Pancreas (tissue), 10 donors: ENCODE results near the gene OR2F1. TPM values are rescaled to one million over a fixed set of nuclear protein-coding genes. Genes with fewer than 3 reads are reported as not detected.
"Not testable (repeated sequence)": the region's sequence is repeated elsewhere in the genome, so short reads cannot be mapped to it uniquely, and the experiment has no call there.

Source experiments
- ATAC-seq, 4 donors: fragments of 200-7000 bp; cut with Tn5 transposase; one replicate each; pipeline versions ENCODE4 v1.8.0 to v1.9.1; 2020; ENCODE audit warnings: mild to moderate bottlenecking in 4 of 4, moderate library complexity in 4 of 4
- DNase-seq, 6 donors: peaks; one replicate each; pipeline ENCODE4 v3.0.0-alpha.2; 2020
- FAIRE-seq: peaks from 2 replicates; lab custom pipeline; 2012; peaks lifted over from hg19 to GRCh38; lab: Jason Lieb, UNC
- H3K27ac ChIP-seq, 4 donors: fragments of 200-600 bp; sonication (generic); 1 replicate in 3 of 4; 2 replicates in 1 of 4; pipeline versions ENCODE4 v1.5.0 to v1.8.0; 2020
- H3K27me3 ChIP-seq, 4 donors: fragments of 200-600 bp; one replicate each; pipeline ENCODE4 v1.8.0; 2021
- H3K36me3 ChIP-seq, 3 donors: fragments of 200-600 bp; sonication (generic) in 1 of 3; one replicate each; pipeline versions ENCODE4 v1.5.0 to v1.8.0; 2020 to 2021
- H3K4me1 ChIP-seq, 3 donors: fragments of 200-600 bp; one replicate each; pipeline ENCODE4 v1.8.0; 2021
- H3K4me3 ChIP-seq, 4 donors: fragments of 200-600 bp; sonication (generic) in 2 of 4; one replicate each; pipeline versions ENCODE4 v1.5.0 to v1.8.0; 2020 to 2021
- H3K9me3 ChIP-seq, 4 donors: fragments of 200-600 bp; one replicate each; pipeline ENCODE4 v1.8.0; 2021
- CTCF ChIP-seq, 4 donors: fragments of 200-600 bp; sonication (generic) in 3 of 4; IDR thresholded peaks; one replicate each; pipeline versions ENCODE4 v1.5.0 to v1.8.0; 2021; ENCODE audit warnings: antibody characterized with exemption in 4 of 4
- WGBS, 2 donors: extraction: QIAGEN DNeasy Blood & Tissue Kit; methylation state at CpG; one replicate each; pipeline ENCODE4 v1.1.7; 2013; 5-methylcytosine and 5-hydroxymethylcytosine counted together
- intact Hi-C, 3 donors: fragments of 100-400 bp; cut with DNase I; formaldehyde crosslinking; loops; one replicate each; pipeline versions ENCODE4 v1.11.1 to v1.14.2; 2022
- polyA plus RNA-seq, 2 donors: library from polyadenylated mRNA; stranded (reverse); fragments of 200-250 nt; gene quantifications; one replicate each; pipeline ENCODE4 v1.2.3, GENCODE V29; 2013
- total RNA-seq, 6 donors: library from RNA; stranded (reverse); fragmentation: NEBNext Ultra II Directional in 4 of 6; extraction: Animal tissue kit (Norgen Biotek cat#: 25700) in 4 of 6; gene quantifications; one replicate each; pipeline versions ENCODE4 v1.2.1 to v1.2.4, GENCODE V29; 2021 to 2023
- donor health status: healthy with polysubstance abuse.
- donor health status: DM: no; HTN: no; CAD: no; lungs with moderate emphysema.
- donor health status: DM: no; HTN: no; CAD: no.
- donor health status: control.
- donor health status: control.
- donor health status: Bipolar disorder and iron deficiency.
- donor health status: DM: yes; HTN: yes; CAD: no.
- donor health status: DM: no; HTN: no; CAD: no.
- donor health status: DM: no; HTN: no; CAD: no.
- donor health status: DM: yes; HTN: yes; CAD: no.

OR2F1 gene
- total and polyA plus RNA-seq, 8 donors: not detected

DNA sequence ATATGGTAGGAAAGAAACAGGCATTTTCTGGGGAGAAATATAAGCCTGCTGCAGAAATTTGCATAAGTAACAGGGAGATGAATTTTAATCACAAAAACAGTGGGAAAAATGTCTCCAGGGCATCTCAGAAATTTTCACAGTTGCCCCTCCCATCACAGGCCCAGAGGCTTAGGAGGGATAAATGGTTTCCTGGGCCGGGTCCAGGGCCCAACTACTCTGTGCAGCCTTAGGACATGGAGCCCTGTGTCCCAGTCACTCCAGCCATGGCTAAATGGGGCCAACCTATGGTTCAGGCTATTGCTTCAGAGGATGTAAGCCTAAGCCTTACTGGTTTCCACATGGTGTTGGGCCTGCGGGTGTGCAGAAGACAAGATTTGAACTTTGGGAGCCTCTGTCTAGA is 54.7 kb downstream of the OR2F1 start:
- Histone ChIP-seq H3K27ac (no peak overlapping the region), H3K27me3 (no peaks in the 10 kb centered on the region), H3K4me1 (no peaks in the 10 kb centered on the region), H3K4me3 (no peak overlapping the region), H3K9me3 (no peaks in the 10 kb centered on the region), H3K36me3 (no peaks in the 10 kb centered on the region)
- DNase-seq (no peak), ATAC-seq (no peak), FAIRE-seq (no peak)
- WGBS, 2 donors: 66 to 74% methylated on average over 2 of the region's 2 CpGs
- TF ChIP-seq CTCF (IDR thresholded peaks at IDR 0.05): no peak
- intact Hi-C loops: no loop called here

- intact Hi-C loops, H3K36me3 ChIP-seq, H3K4me3 ChIP-seq, H3K9me3 ChIP-seq, H3K27me3 ChIP-seq, ATAC-seq, FAIRE-seq, DNase-seq, H3K27ac ChIP-seq, H3K4me1 ChIP-seq: not testable (repeated sequence)
Observed at GRCh38 chr7:144010061-144010460, 55.4 kb downstream of the OR2F1 start.

GRCh38 chr7:144010821-144011220 is 56.2 kb downstream of the OR2F1 start:
- FAIRE-seq, H3K4me1 ChIP-seq, intact Hi-C loops, H3K9me3 ChIP-seq, H3K36me3 ChIP-seq, ATAC-seq, H3K27ac ChIP-seq, H3K4me3 ChIP-seq, H3K27me3 ChIP-seq, DNase-seq: not testable (repeated sequence)
- 65 to 91% methylated on average over 1 of the region's 1 CpG for WGBS, 2 donors

DNA sequence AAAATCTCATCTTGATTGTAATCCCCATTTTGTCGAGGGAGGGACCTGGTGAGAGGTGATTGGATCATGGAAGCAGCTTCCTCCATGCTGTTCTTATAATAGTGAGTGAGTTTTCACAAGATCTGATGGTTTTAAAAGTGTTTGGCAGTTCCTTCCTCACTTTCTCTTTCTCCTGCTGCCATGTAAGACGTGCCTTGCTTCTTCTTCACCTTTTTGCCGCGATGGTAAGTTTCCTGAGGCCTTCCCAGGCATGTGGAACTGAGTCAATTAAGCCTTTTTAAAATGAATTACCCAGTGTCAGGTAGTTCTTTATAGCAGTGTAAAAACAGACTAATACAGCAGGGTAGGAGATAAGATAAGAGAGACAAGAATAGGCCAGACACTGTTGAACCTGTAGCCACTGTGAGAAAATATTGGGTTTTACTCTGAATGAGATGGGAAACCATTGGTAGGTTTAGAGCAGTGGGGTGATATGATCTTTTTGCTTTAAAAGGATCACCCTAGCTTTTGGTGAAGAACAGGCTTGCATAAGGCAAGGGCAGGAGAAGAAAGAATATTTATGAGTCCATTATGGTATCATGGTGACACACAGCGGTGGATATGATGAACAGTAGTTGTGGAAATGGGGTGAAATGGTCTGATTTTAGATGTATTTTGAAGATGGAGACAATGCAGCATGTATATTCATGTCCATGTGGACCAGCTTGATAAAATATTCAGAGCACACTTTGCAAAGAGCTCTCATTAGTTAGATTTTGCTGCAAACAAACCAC is 57.0 kb downstream of the OR2F1 start:
- no peak overlapping the region for H3K27ac ChIP-seq
- no peak for TF ChIP-seq CTCF (IDR thresholded peaks at IDR 0.05)
- intact Hi-C loops: no loop called here
- DNase-seq (no peak), ATAC-seq (no peak), FAIRE-seq (no peak)
- H3K4me1 ChIP-seq: no peaks in the 10 kb centered on the region
- 78 to 84% methylated on average over 5 of the region's 5 CpGs for WGBS, 2 donors
- no peaks in the 10 kb centered on the region for H3K9me3 ChIP-seq
- H3K27me3 ChIP-seq: no peaks in the 10 kb centered on the region
- H3K4me3 ChIP-seq: no peak overlapping the region
- no peaks in the 10 kb centered on the region for H3K36me3 ChIP-seq

Other genes with a start within 250 kb of the OR2F1 start
- under 1 TPM in 4 of 6 donors, not detected in 2; 0.12 to 0.38 (median 0.22) TPM for gene CTAGE6, start 197.1 kb upstream of the OR2F1 start, total RNA-seq
- under 1 TPM; 0.16 to 0.34 TPM for gene CTAGE6, start 197.1 kb upstream of the OR2F1 start, polyA plus RNA-seq
- gene TCAF1, start 52.7 kb upstream of the OR2F1 start, total RNA-seq: 10 to 100 TPM; 12.4 to 30.5 (median 19.2) TPM
- gene TCAF1, start 52.7 kb upstream of the OR2F1 start, polyA plus RNA-seq: 10 to 100 TPM in 1 of 2 donors, 1 to 10 TPM in 1; 9.1 to 20.4 TPM
- gene OR2F2, start 19.6 kb upstream of the OR2F1 start, total RNA-seq: not detected
- gene OR2F2, start 19.6 kb upstream of the OR2F1 start, polyA plus RNA-seq: not detected
- not detected for gene OR6B1, start 45.5 kb downstream of the OR2F1 start, total RNA-seq
- gene OR6B1, start 45.5 kb downstream of the OR2F1 start, polyA plus RNA-seq: not detected
- gene OR2A5, start 94.1 kb downstream of the OR2F1 start, total RNA-seq: not detected
- not detected for gene OR2A5, start 94.1 kb downstream of the OR2F1 start, polyA plus RNA-seq
- gene OR2A25, start 115.0 kb downstream of the OR2F1 start, total RNA-seq: not detected
- gene OR2A25, start 115.0 kb downstream of the OR2F1 start, polyA plus RNA-seq: under 1 TPM in 1 of 2 donors, not detected in 1; 0.12 TPM
- gene OR2A12, start 131.4 kb downstream of the OR2F1 start, total RNA-seq: not detected
- not detected for gene OR2A12, start 131.4 kb downstream of the OR2F1 start, polyA plus RNA-seq
- not detected for gene OR2A2, start 154.7 kb downstream of the OR2F1 start, total RNA-seq
- gene OR2A2, start 154.7 kb downstream of the OR2F1 start, polyA plus RNA-seq: not detected
- gene OR2A14, start 168.3 kb downstream of the OR2F1 start, total RNA-seq: not detected
- not detected for gene OR2A14, start 168.3 kb downstream of the OR2F1 start, polyA plus RNA-seq
- gene CTAGE4, start 228.6 kb downstream of the OR2F1 start, total RNA-seq: 1 to 10 TPM in 4 of 6 donors, under 1 TPM in 2; 0.51 to 5.4 (median 1.5) TPM
- gene CTAGE4, start 228.6 kb downstream of the OR2F1 start, polyA plus RNA-seq: 1 to 10 TPM; 2.7 to 4.0 TPM
- 10 to 100 TPM in 1 of 6 donors, 1 to 10 TPM in 5; 5.1 to 10.6 (median 7.6) TPM for gene ARHGEF35, start 241.0 kb downstream of the OR2F1 start, total RNA-seq
- 1 to 10 TPM; 6.1 to 7.1 TPM for gene ARHGEF35, start 241.0 kb downstream of the OR2F1 start, polyA plus RNA-seq